Coronary artery (tissue), 2 donors: ENCODE data around the gene SPDYC.
"Not testable (repeated sequence)": the region's sequence is repeated elsewhere in the genome, so short reads cannot be mapped to it uniquely, and the experiment has no call there.

Source experiments
- DNase-seq: peaks from one replicate; pipeline ENCODE4 v3.0.0-alpha.2; 2017; ENCODE audit warnings: low spot score
- H3K27ac ChIP-seq, 2 donors: fragments of 200-600 bp; sonication (generic); one replicate each; pipeline ENCODE4 v1.5.1; 2016 to 2019
- H3K4me3 ChIP-seq: fragments of 200-600 bp; sonication (generic); 2 replicates; pipeline ENCODE4 v1.5.1; 2016; ENCODE audit warnings: mild to moderate bottlenecking, moderate library complexity
- CTCF ChIP-seq: fragments of 200-600 bp; sonication (generic); IDR thresholded peaks from one replicate; pipeline ENCODE4 v1.5.1; 2019; ENCODE audit warnings: antibody characterized with exemption

SPDYC gene

GRCh38 chr11:65135633-65136145 is 34.3 kb upstream of the SPDYC start:
- Histone ChIP-seq H3K4me3 (peak overlapping the region; percentile 83), H3K27ac (peak overlapping the region; percentile 94 to 98)
- DNase-seq: no peak

GRCh38 chr11:65136515-65137096 is 33.4 kb upstream of the SPDYC start:
- Histone ChIP-seq H3K4me3 (no peak overlapping the region), H3K27ac (no peak overlapping the region)
- TF ChIP-seq CTCF: no peak
- no peak for DNase-seq

More at GRCh38 chr11:65135633-65136145, 34.3 kb upstream of the SPDYC start:
- TF ChIP-seq CTCF: no peak

- H3K4me3 ChIP-seq: no peak overlapping the region
- no peak for TF ChIP-seq CTCF
- no peak overlapping the region for H3K27ac ChIP-seq
- DNase-seq: no peak
Observed at GRCh38 chr11:65141896-65142494, 28.0 kb upstream of the SPDYC start.

GRCh38 chr11:65147352-65148075 is 22.5 kb upstream of the SPDYC start:
- Histone ChIP-seq H3K27ac (no peak overlapping the region), H3K4me3 (no peak overlapping the region)
- no peak for DNase-seq
- no peak for TF ChIP-seq CTCF

- DNase-seq: no peak
- TF ChIP-seq CTCF: no peak
- Histone ChIP-seq H3K27ac (no peak overlapping the region), H3K4me3 (no peak overlapping the region)
Observed at GRCh38 chr11:65148657-65149056, 21.4 kb upstream of the SPDYC start.

- not testable (repeated sequence) for DNase-seq, H3K4me3 ChIP-seq
- peak overlapping the region in 1 of 2 donors; percentile 29 for H3K27ac ChIP-seq
Observed at GRCh38 chr11:65150131-65150508, 19.9 kb upstream of the SPDYC start.

GRCh38 chr11:65150509-65151299 is 19.3 kb upstream of the SPDYC start:
- Histone ChIP-seq H3K4me3 (no peak overlapping the region), H3K27ac (peak overlapping the region; percentile 29 to 75)
- no peak for TF ChIP-seq CTCF
- DNase-seq: peak; percentile 83
